ENCODE data around the gene DNAJC18. TPM values are rescaled to one million over a fixed set of nuclear protein-coding genes. Genes with fewer than 3 reads are reported as not detected.
"Not testable (repeated sequence)": the region's sequence is repeated elsewhere in the genome, so short reads cannot be mapped to it uniquely, and the experiment has no call there.

Gene DNAJC18
- total RNA-seq, 1 experiment from 2014 or later, result 6.7 TPM

- H3K27ac Mint-ChIP-seq (ENCODE audit: unreplicated experiment), result no peak overlapping the region
- no peak for DNase-seq
- no peaks in the 10 kb centered on the region for H3K36me3 Mint-ChIP-seq (ENCODE audit: insufficient read depth, unreplicated experiment)
- TF ChIP-seq CTCF (IDR thresholded peaks at IDR 0.05; ENCODE audit: unreplicated experiment), result no peak
- BruUV-seq (replicated peaks), result no TSS peak
- intact Hi-C loops (cut with micrococcal nuclease; ENCODE audit: unreplicated experiment), result no loop called here
- CTCF ChIA-PET, result interaction anchor here (0.6 to 1.6 kb wide), 3 partner anchors 65 to 237 kb away, joined by 4 read pairs; partner anchors contain the start of gene CXXC5
- no peaks in the 10 kb centered on the region for H3K9me3 Mint-ChIP-seq (ENCODE audit: low read depth, unreplicated experiment)
- no peaks in the 10 kb centered on the region for H3K4me1 Mint-ChIP-seq (ENCODE audit: low read depth, unreplicated experiment)
- no peak overlapping the region for H3K4me3 Mint-ChIP-seq (ENCODE audit: low read depth, unreplicated experiment)
- H3K27me3 Mint-ChIP-seq (ENCODE audit: unreplicated experiment), result peaks cover 22% of the 10 kb centered on the region
Observed at GRCh38 chr5:139410993-139411828, 28.1 kb downstream of the DNAJC18 start.

GRCh38 chr5:139410121-139410992 lies 29.0 kb downstream of the DNAJC18 start:
- H3K36me3 Mint-ChIP-seq (ENCODE audit: insufficient read depth, unreplicated experiment), result no peaks in the 10 kb centered on the region
- peaks cover 22% of the 10 kb centered on the region for H3K27me3 Mint-ChIP-seq (ENCODE audit: unreplicated experiment)
- CTCF ChIA-PET, result interaction anchor here (0.5 to 1.6 kb wide), 4 partner anchors 66 to 948 kb away, joined by 4 to 6 read pairs (median 4); partner anchors contain the start of gene CXXC5
- no peak overlapping the region for H3K4me3 Mint-ChIP-seq (ENCODE audit: low read depth, unreplicated experiment)
- H3K27ac Mint-ChIP-seq (ENCODE audit: unreplicated experiment), result no peak overlapping the region
- DNase-seq, result no peak
- no TSS peak for BruUV-seq (replicated peaks)
- no peaks in the 10 kb centered on the region for H3K4me1 Mint-ChIP-seq (ENCODE audit: low read depth, unreplicated experiment)
- intact Hi-C loops (cut with micrococcal nuclease; ENCODE audit: unreplicated experiment), result no loop called here
- H3K9me3 Mint-ChIP-seq (ENCODE audit: low read depth, unreplicated experiment), result no peaks in the 10 kb centered on the region
- no peak for TF ChIP-seq CTCF (IDR thresholded peaks at IDR 0.05; ENCODE audit: unreplicated experiment)

GRCh38 chr5:139409116-139409515 lies 30.2 kb downstream of the DNAJC18 start:
- DNase-seq; CTCF ChIA-PET; H3K27ac Mint-ChIP-seq (ENCODE audit: unreplicated experiment); H3K36me3 Mint-ChIP-seq (ENCODE audit: insufficient read depth, unreplicated experiment); BruUV-seq (replicated peaks); H3K9me3 Mint-ChIP-seq (ENCODE audit: low read depth, unreplicated experiment); intact Hi-C loops (cut with micrococcal nuclease; ENCODE audit: unreplicated experiment); H3K4me3 Mint-ChIP-seq (ENCODE audit: low read depth, unreplicated experiment); H3K4me1 Mint-ChIP-seq (ENCODE audit: low read depth, unreplicated experiment): not testable (repeated sequence)
- peaks cover 22% of the 10 kb centered on the region for H3K27me3 Mint-ChIP-seq (ENCODE audit: unreplicated experiment)

- CTCF ChIA-PET, result no interaction called here
- intact Hi-C loops (cut with micrococcal nuclease; ENCODE audit: unreplicated experiment), result no loop called here
- Mint-ChIP-seq H3K27me3 (ENCODE audit: unreplicated experiment) (peaks cover 17% of the 10 kb centered on the region), H3K4me1 (ENCODE audit: low read depth, unreplicated experiment) (peaks cover 17% of the 10 kb centered on the region), H3K27ac (ENCODE audit: unreplicated experiment) (no peak overlapping the region), H3K36me3 (ENCODE audit: insufficient read depth, unreplicated experiment) (peaks cover 12% of the 10 kb centered on the region), H3K9me3 (ENCODE audit: low read depth, unreplicated experiment) (no peaks in the 10 kb centered on the region), H3K4me3 (ENCODE audit: low read depth, unreplicated experiment) (no peak overlapping the region)
- BruUV-seq (replicated peaks), result no TSS peak
- DNase-seq, result no peak
- TF ChIP-seq CTCF (IDR thresholded peaks at IDR 0.05; ENCODE audit: unreplicated experiment), result no peak
Observed at GRCh38 chr5:139408191-139408590, 31.1 kb downstream of the DNAJC18 start.
